GM19238 (cell line): ENCODE data around the gene ARRDC1.
"Not testable (repeated sequence)": the region's sequence is repeated elsewhere in the genome, so short reads cannot be mapped to it uniquely, and the experiment has no call there.

Experiments
- DNase-seq: peaks from one replicate; pipeline ENCODE4 v3.0.0; 2011; ENCODE audit warnings: low spot score; ENCODE audit not compliant: insufficient read length

ARRDC1 gene

DNA sequence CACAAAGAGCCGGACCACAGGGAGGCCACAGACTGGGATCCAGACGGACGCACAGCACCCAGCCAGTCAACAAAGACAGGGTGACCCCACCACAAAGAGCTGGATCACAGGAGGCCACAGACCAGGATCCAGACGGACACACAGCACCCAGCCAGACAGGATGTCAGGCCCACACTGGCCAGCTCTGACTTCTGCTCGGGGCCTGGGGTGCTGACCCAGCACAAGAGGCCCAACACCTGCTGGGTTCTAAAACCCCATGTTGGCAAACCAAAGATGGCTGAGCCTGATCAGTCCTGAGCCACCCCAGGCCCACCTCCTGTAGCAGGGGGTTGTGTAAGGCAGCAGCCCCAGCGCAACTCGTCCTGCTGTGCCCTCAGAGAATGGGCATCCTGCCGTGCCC, 21.5 kb upstream of the ARRDC1 start:
- no peak for DNase-seq

DNA sequence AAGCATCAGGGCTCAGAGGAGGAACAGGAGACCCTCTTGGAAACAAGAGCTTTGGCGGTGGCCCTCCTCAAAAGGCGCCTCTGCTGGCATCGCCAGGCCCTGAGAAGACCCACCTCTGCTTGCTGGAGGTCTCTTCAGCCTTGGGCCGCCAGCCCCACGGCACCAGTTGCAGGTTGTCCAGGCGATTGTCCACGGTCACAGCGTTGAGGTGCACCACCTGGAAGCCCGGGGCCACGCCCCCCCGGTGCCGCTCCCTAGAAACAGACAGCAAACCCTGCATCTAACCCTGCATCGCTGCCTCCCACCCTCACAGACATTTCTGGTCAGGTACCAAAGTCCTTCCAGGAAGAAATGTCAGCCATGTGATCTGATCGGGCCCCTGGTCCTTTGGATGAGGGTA, 18.6 kb upstream of the ARRDC1 start:
- DNase-seq = no peak

DNA sequence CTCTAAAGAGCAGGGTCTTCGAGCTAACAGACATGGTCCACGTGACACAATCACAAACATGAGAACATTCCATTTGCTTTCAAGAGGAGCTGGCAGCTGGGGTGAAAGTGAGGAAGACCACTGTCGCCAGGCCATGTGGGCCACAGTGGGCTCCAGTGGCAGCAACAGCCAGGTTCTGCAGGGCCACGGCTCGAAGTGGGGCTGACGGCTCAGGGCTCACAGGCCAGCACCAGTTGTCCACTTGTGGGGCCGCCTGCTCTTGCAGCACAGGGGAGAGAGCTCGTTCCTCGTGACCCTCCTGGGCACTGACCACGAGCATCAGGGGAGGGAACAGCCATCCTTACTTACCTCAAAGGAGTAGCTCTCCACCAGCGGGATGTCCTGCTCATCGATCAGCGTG, 17.2 kb upstream of the ARRDC1 start:
- no peak for DNase-seq

DNA sequence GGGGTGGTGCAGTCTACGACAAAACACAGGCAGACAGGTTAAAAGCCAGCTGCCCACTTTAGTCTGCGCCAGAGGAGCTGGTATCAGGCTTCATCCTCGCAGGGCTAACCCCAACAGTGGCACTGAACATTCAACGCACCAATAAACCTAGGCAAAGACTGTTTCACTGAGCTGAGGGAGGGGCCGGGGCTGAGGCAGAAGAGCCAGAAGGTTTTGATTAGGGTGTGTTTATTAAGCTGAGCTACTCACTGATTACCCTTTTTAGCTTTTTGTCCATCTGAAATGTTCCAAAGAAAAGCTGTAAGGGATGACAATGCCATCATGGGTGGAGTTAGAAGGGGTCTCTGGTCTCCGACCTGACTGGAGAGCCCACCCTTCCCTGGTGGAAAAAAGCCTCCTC, 16.6 kb upstream of the ARRDC1 start:
- no peak for DNase-seq

DNA sequence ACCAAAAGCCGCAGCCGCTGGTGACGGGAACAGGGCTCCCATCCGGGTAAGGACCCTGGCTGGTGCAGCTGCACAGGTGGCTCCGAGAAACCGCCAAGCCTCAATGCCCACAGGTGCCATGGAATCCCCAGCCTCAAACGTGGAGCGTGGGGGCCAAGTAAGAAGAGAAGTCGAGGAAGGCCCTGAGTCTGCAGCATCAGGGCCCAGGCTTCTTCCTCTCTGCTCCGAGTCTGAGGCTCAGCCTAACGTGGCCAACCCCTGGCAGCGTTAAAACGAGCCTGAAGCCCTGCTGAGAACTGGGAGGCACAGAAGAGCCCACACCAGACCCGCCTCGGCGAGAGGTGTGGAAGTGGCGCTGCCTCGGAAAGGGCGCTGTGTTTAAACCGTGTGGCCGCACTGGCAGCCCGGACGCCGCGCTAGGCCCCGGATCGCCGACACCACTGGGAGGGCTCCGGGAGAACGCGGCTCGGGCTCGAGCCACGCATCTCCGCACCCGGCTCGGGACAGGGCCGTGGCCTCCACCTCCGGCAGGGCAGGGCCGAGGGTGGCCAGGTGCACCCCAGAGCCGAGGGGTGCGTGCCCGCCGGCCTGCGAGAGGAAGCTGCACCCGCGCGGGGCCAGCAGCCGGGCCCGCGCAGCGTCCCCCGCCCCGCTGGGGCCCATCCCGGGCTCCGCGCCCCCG, 15.9 kb upstream of the ARRDC1 start:
- peak; percentile 39 for DNase-seq

GRCh38 chr9:137590123-137590468, 15.4 kb upstream of the ARRDC1 start:
- DNase-seq = no peak

GRCh38 chr9:137590469-137591383, 14.8 kb upstream of the ARRDC1 start, which contains the start of gene ZMYND19:
Gene ZMYND19, minus strand, starts transcription at chr9:137590512. Its CDS starts 249 bp downstream, at chr9:137590263.
- DNase-seq = peak; percentile 100

- DNase-seq = no peak
Observed at GRCh38 chr9:137592767-137593166, 12.7 kb upstream of the ARRDC1 start.

DNA sequence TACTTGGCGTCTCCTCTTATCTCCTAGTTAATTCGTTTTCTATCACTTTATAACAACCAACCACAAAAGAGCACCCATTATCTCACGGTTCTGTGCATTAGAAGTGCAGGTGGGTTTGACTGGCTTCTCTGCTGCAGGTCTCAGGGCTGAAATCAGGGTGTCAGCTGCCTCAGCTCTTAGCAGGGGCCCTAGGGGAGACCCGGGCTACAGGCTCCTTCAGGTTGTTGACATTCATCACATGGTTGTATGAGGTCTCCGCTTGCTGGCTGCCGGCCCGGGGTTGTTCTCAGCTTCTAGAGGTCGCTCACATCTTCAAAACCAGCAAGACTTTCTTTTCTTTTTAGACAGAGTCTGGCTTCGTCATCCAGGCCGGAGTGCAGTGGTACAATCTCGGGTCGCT, 12.3 kb upstream of the ARRDC1 start:
- DNase-seq = no peak

DNA sequence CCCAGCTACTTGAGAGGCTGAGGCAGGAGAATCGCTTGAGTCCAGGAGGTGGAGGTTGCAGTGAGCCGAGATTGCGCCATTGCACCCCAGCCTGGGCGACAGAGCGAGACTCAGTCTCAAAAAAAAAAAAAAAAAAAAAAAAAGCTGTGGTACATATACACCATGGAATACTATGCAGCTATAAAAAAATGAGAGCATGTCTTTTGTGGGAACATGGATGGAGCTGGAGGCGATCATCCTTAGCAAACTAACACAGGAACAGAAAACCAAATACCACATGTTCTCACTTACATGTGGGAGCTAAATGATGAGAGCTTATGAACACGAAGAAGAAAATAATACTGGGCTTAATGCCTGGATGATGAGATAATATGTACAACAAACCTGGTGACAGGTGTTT, 8.9 kb upstream of the ARRDC1 start:
- not testable (repeated sequence) for DNase-seq

GRCh38 chr9:137598943-137599342, 6.5 kb upstream of the ARRDC1 start:
- DNase-seq = no peak

GRCh38 chr9:137602661-137603060, 2.8 kb upstream of the ARRDC1 start:
- no peak for DNase-seq

- no peak for DNase-seq
Observed at GRCh38 chr9:137603879-137604278, 1.6 kb upstream of the ARRDC1 start.

- DNase-seq = no peak
Observed at GRCh38 chr9:137604345-137605086, 970 bp upstream of the ARRDC1 start.

- DNase-seq = no peak
Observed at GRCh38 chr9:137606005-137606621, 627 bp downstream of the ARRDC1 start.

DNA sequence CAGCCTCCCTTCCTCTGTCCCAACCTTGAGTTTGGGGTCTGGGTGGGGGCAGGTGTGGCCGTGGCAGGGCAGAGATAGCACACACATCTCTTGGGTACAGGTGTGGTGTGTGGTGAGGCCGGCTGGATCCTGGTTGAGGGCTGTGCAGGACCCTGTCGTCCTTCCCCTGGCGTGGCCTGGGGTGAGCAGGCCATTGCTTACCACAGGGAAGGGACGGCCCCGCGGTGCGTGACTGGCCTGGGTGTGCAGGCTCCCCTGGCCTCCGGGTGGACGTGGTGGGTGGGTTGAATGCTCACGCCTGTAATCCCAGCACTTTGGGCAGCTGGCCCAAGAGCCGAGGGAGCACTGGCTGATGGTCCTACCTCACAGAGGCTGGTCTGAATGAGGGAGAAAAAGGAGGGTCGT, 1.2 kb downstream of the ARRDC1 start:
- no peak for DNase-seq

DNA sequence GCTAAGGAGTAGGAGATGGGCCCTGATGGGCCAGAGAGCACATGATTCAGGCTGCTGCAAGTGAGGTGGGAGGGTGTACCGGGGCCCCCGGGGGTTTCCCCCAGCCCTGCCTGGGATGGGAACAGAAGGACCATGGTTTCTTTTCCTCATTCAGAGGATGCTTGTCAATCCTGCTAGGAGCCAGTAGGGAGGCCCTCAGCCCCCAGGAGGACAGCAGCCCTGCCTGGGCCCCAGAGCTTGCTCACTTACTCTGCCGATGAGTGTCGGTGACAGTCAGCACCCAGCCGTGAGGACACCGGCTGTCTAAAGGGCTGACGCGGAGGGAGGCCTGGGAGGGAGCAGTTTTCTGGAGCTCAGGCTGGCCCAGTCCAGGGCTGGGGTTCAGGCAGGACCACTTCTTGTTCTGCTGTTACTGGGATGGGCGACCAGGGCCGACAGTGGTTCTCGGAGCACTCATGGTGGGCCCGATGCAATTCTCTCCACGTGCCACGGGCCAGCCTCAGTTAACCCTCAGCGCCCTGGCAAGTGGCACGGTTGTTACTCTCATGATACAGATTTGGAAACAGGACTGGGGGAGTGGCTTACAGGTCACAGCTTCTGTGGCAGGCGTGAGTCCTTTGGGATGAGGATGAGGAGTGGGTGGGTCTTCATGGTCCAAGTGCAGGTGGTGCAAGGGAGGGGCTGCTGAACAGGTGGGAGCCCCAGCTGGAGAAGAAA, 1.8 kb downstream of the ARRDC1 start:
- no peak for DNase-seq

- no peak for DNase-seq
Observed at GRCh38 chr9:137610944-137611343, 5.5 kb downstream of the ARRDC1 start.

GRCh38 chr9:137611623-137612609, 6.4 kb downstream of the ARRDC1 start:
- no peak for DNase-seq

- no peak for DNase-seq
Observed at GRCh38 chr9:137612741-137613142, 7.3 kb downstream of the ARRDC1 start.
